HUES6 (cell line): Measurements from ENCODE around the gene SPESP1.

Experiments used
- H3K27ac ChIP-seq: 2 replicates; pipeline ENCODE4 v1.7.0; 2013; ENCODE audit warnings: low read depth, mild to moderate bottlenecking, low read length, inconsistent platforms
- H3K27me3 ChIP-seq: 2 replicates; pipeline ENCODE4 v1.6.1; 2013; ENCODE audit warnings: low read length; ENCODE audit not compliant: control insufficient read depth, insufficient read depth
- H3K36me3 ChIP-seq: 2 replicates; pipeline ENCODE4 v1.6.1; 2013; ENCODE audit warnings: low read length; ENCODE audit not compliant: control insufficient read depth, insufficient read depth
- H3K4me1 ChIP-seq: 2 replicates; pipeline ENCODE4 v1.6.1; 2013; ENCODE audit warnings: low read length; ENCODE audit not compliant: control insufficient read depth, insufficient read depth
- H3K4me3 ChIP-seq: 2 replicates; pipeline ENCODE4 v1.5.1; 2013; ENCODE audit warnings: low read depth, low read length
- H3K9ac ChIP-seq: one replicate; pipeline ENCODE4 v1.6.1; 2013; ENCODE audit warnings: mild to moderate bottlenecking, low read length
- H3K9me3 ChIP-seq: 2 replicates; pipeline ENCODE4 v1.6.1; 2013; ENCODE audit warnings: low read depth, low read length; ENCODE audit not compliant: control insufficient read depth, insufficient read depth

SPESP1 gene

DNA sequence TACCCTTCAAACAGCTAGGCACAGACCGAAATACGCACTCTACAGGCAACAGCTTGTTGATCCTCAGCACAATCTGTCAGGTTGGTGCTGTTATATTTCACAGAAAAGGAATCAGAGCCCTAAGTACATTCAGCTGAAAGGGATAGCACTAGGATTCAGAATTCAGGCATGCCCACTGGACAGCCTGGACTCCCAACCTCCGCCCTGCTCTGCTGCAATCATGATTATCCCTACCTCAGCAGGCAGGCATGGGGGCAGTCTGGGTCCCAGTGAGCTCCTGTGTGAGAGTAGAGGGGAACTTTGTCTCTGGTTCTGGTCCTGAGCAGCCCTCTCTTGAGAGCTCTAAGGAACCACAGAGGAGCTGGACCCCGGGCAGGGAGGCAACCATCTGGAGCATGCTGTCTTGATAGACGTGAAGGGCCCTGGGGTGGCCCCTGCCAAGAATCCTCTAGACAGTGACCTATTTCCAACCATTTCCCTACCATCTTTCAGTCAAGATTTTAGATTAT, 60.7 kb downstream of the SPESP1 start:
- H3K9me3 ChIP-seq: peaks cover 5% of the 10 kb centered on the region; the same call in 1 of the 2 replicates
- no peak overlapping the region for H3K4me3 ChIP-seq
- H3K36me3 ChIP-seq: no peaks in the 10 kb centered on the region
- H3K9ac ChIP-seq: no peak overlapping the region
- no peaks in the 10 kb centered on the region for H3K27me3 ChIP-seq
- peaks cover 23% of the 10 kb centered on the region for H3K4me1 ChIP-seq
- no peak overlapping the region for H3K27ac ChIP-seq

DNA sequence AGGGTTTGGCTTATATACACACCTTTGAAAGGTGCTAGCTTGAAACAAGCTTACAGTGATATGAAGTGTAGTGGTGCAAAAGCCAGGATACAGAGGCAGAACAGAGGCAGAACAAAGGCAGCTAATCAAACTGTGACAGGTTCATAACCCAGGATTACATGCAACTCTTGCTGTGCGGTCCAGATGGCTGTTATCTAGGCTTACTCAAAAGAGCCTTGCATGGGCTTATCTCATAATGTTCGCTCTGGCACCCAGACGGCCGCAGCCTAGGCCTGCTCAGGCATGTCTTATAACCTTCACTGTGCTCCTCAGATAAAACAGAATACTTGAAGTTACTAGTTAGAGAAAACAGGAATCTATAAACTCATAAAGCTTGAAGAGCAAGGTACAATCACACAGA, 61.4 kb downstream of the SPESP1 start:
- H3K27ac ChIP-seq: no peak overlapping the region
- no peaks in the 10 kb centered on the region for H3K36me3 ChIP-seq
- peaks cover 23% of the 10 kb centered on the region for H3K4me1 ChIP-seq

GRCh38 chr15:68992696-68993095, 62.4 kb downstream of the SPESP1 start:
- peaks cover 23% of the 10 kb centered on the region for H3K4me1 ChIP-seq
- no peaks in the 10 kb centered on the region for H3K27me3 ChIP-seq
- no peak overlapping the region for H3K27ac ChIP-seq
- H3K9me3 ChIP-seq: peaks cover 5% of the 10 kb centered on the region; the same call in 1 of the 2 replicates
- H3K4me3 ChIP-seq: no peak overlapping the region
- no peaks in the 10 kb centered on the region for H3K36me3 ChIP-seq
- H3K9ac ChIP-seq: no peak overlapping the region

More for the DNA sequence above, 61.4 kb downstream of the SPESP1 start:
- Histone ChIP-seq H3K9ac (no peak overlapping the region), H3K27me3 (no peaks in the 10 kb centered on the region), H3K9me3 (peaks cover 5% of the 10 kb centered on the region; the same call in 1 of the 2 replicates), H3K4me3 (no peak overlapping the region)

DNA sequence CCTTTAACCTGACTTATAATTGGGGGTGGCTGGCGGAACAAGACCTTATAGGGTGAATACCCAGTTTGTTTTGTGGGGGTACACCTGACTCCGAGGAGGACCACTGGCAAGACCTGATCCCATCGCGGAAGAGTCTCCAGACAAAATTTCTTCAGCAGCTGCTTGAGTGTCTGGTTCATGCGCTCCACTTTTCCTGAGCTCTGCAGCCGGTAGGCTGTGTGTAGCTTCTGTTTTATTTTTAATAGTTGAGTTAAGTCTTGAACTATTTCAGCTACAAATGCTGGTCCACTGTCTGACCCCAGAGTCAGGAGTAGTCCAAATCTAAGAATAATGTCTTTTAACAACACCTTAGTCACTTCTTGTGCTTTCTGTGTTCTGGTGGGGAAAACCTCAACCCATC, 63.0 kb downstream of the SPESP1 start:
- Histone ChIP-seq H3K27ac (no peak overlapping the region), H3K27me3 (no peaks in the 10 kb centered on the region), H3K9me3 (peaks cover 5% of the 10 kb centered on the region; the same call in 1 of the 2 replicates), H3K36me3 (no peaks in the 10 kb centered on the region), H3K9ac (no peak overlapping the region), H3K4me1 (peaks cover 26% of the 10 kb centered on the region), H3K4me3 (no peak overlapping the region)

GRCh38 chr15:68994149-68994548, 63.8 kb downstream of the SPESP1 start:
- no peaks in the 10 kb centered on the region for H3K27me3 ChIP-seq
- no peak overlapping the region for H3K27ac ChIP-seq
- H3K4me1 ChIP-seq: peaks cover 33% of the 10 kb centered on the region
- no peak overlapping the region for H3K4me3 ChIP-seq
- no peak overlapping the region for H3K9ac ChIP-seq
- H3K9me3 ChIP-seq: peaks cover 5% of the 10 kb centered on the region; the same call in 1 of the 2 replicates
- H3K36me3 ChIP-seq: no peaks in the 10 kb centered on the region

DNA sequence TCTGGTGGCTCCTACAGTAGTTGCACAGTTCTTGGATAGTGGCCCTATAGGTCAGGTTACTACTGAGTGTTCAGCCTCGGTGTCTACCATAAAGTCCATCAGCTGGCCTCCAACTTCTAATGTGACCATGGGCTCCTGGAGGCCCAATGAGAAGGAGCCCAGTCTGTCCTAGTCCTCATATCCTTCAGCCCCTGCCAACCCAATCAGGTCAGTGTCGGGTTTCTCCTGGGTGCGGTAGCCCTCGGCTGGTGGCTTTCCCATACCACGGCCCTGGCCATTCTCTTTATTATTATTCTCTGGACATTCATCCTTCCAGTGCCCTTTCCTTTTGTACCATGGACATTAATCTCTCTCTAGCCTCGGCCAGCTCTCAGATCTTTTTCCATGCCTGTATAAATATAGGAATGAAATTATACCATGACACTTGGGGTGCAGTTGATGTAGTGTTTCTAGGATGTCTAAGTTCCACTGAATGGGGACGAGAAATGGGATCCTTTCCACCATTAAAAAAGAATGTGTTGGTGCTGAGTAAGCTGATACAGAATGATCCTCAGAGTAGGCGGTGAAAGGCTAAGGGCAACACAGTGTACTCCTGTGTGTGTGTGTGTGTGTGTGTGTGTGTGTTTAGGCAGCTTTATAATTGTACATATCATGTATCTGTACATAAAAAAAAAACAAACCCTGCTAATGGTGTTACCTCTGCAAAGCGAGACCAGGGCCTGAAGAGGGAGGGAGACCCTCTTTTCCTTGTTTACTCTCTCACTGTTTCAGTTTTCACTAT, 64.8 kb downstream of the SPESP1 start:
- Histone ChIP-seq H3K4me1 (peaks cover 32% of the 10 kb centered on the region), H3K27me3 (no peaks in the 10 kb centered on the region), H3K27ac (no peak overlapping the region), H3K9me3 (no peaks in the 10 kb centered on the region), H3K9ac (no peak overlapping the region), H3K4me3 (no peak overlapping the region), H3K36me3 (no peaks in the 10 kb centered on the region)
